Activated gamma-delta T cell treated with Interleukin-2 at 50 U/mL for 16 hours (primary cell): ENCODE measurements around the gene L1TD1.
"Not testable (repeated sequence)": the region's sequence is repeated elsewhere in the genome, so short reads cannot be mapped to it uniquely, and the experiment has no call there.

Source experiments
- DNase-seq: peaks from one replicate; pipeline ENCODE4 v3.0.0-alpha.2; 2020

The L1TD1 gene

GRCh38 chr1:62198781-62199125 is 4.1 kb downstream of the L1TD1 start:
- no peak for DNase-seq

DNA sequence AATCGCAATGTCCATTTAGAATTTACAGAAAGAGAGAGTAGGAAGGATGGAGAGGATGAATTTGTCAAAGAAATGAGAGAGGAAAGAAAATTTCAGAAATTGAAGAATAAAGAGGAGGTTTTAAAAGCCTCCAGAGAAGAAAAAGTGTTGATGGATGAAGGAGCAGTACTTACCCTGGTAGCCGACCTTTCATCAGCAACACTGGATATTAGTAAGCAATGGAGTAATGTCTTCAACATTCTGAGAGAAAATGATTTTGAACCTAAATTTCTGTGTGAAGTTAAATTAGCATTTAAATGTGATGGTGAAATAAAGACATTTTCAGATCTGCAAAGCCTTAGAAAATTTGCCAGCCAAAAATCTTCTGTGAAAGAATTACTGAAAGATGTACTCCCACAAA is 12.5 kb downstream of the L1TD1 start:
- DNase-seq = no peak

- no peak for DNase-seq
Observed at GRCh38 chr1:62208087-62208486, 13.4 kb downstream of the L1TD1 start.

GRCh38 chr1:62208970-62209369 is 14.3 kb downstream of the L1TD1 start:
- no peak for DNase-seq

DNA sequence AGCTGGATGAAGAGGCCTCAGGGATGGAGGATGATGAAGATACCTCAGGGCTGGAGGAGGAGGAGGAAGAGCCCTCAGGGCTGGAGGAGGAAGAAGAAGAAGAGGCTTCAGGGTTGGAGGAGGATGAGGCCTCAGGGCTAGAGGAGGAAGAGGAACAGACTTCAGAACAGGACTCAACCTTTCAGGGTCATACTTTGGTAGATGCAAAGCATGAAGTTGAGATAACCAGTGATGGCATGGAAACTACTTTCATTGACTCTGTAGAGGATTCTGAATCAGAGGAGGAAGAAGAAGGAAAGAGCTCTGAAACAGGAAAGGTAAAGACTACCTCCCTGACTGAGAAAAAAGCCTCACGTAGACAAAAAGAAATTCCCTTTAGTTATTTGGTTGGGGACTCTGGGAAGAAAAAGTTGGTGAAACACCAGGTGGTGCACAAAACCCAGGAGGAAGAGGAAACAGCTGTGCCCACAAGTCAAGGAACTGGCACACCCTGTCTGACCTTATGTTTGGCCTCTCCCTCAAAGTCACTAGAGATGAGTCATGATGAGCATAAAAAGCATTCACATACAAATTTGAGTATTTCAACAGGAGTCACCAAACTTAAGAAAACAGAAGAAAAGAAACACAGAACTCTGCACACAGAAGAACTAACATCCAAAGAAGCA is 15.4 kb downstream of the L1TD1 start:
- no peak for DNase-seq

- DNase-seq = no peak
Observed at GRCh38 chr1:62210960-62211359, 16.3 kb downstream of the L1TD1 start.

- DNase-seq = no peak
Observed at GRCh38 chr1:62212411-62212810, 17.8 kb downstream of the L1TD1 start.

- DNase-seq = no peak
Observed at GRCh38 chr1:62213075-62213914, 18.6 kb downstream of the L1TD1 start.

- DNase-seq = no peak
Observed at GRCh38 chr1:62218604-62219003, 24.0 kb downstream of the L1TD1 start.

DNA sequence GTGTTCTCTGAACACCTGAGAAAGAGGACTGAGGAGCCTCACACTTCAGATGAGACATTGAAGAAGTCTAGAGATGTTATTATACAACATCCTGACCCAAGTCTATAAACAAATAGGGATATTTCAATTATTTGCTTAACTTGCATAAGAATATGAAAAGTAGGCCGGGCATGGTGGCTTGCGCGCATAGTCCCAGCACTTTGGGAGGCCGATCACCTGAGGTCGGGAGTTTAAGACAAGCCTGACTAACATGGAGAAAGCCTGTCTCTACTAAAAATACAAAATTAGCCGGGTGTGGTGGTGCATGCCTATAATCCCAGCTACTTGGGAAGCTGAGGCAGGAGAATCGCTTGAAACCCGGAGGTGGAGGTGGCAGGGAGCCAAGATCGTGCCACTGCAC is 25.8 kb downstream of the L1TD1 start:
- not testable (repeated sequence) for DNase-seq

- no peak for DNase-seq
Observed at GRCh38 chr1:62221171-62221570, 26.5 kb downstream of the L1TD1 start.

- no peak for DNase-seq
Observed at GRCh38 chr1:62222321-62222720, 27.7 kb downstream of the L1TD1 start.

- no peak for DNase-seq
Observed at GRCh38 chr1:62224182-62224581, 29.5 kb downstream of the L1TD1 start.

- no peak for DNase-seq
Observed at GRCh38 chr1:62227496-62227895, 32.8 kb downstream of the L1TD1 start.

- DNase-seq = no peak
Observed at GRCh38 chr1:62228136-62228882, 33.7 kb downstream of the L1TD1 start.

DNA sequence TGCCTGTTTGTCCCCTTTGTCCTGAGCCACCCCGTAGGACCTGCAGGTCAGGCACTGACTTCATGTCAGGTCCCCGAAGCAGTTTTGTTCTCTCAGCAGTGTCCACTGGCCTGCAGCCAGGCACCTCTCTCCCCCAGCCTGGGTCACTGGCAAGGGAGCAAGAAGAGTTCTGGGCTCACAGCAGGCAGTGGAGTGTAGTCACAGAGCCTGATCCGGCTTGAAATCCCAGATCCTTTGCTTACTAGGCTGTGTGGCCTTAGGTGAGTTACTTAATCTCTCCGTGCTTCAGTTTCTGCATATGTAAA is 34.2 kb downstream of the L1TD1 start:
- DNase-seq = no peak

DNA sequence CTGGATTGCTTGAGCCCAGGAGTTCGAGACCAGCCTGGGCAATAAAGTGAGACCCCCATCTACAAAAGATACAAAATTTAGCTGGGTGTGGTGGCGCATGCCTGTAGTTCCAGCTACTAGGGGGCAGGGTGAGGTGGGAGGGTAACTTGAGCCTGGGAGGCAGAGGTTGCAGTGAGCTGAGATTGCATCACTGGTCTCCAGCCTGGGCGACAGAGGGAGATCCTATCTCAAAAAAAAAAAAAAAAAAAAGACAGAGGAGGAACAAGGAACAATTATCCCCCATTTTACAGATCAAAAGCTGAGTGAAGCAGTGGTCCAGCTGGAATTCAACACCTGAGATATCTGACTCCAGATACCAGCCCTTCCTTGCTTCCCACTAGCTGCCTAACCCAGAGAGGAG is 34.8 kb downstream of the L1TD1 start:
- DNase-seq = no peak

GRCh38 chr1:62229932-62230331 is 35.3 kb downstream of the L1TD1 start:
- DNase-seq = no peak

- no peak for DNase-seq
Observed at GRCh38 chr1:62230718-62231117, 36.1 kb downstream of the L1TD1 start.

DNA sequence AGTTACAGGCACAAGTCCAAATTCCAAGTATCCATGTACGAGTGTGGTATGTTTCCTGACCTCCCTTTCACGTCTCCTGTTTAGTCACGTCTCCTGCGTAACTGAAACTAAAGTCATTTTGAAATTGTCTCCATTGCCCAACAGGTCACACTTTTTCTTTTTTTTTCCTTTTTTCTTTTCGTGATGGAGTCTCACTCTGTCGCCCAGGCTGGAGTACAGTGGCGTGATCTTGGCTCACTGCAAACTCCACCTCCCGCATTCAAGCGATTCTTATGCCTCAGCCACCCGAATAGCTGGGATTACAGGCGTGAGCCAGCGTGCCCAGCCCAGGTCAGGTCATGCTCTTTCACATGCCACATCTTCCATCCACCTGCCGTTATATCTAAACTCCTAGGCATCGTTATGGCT is 38.2 kb downstream of the L1TD1 start:
- DNase-seq = no peak

- DNase-seq = no peak
Observed at GRCh38 chr1:62233926-62234450, 39.3 kb downstream of the L1TD1 start.

GRCh38 chr1:62234688-62235087 is 40.0 kb downstream of the L1TD1 start:
- no peak for DNase-seq

- no peak for DNase-seq
Observed at GRCh38 chr1:62235576-62235975, 40.9 kb downstream of the L1TD1 start.

DNA sequence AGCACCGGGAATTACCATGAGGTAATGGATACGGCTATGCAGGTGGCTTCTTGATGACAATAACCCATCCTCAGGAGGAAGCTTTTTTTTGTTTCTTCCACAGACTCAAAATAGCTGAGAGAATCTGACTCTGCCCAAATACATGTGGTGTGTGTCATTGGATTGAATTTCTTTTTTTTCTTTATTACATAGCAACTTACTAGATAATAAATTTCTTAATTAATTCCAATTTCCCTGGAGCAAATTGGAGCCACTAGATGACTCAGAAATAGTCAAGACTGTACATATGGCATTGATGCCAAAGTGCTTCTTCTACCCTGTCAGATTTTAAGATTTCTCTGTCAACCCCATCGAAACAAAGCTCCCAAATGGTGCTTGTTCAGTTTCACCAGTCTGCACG is 42.7 kb downstream of the L1TD1 start:
- DNase-seq = no peak
